DOHH2 (cell line): ENCODE data around the gene OIT3.

ENCODE experiments used
- EZH2phosphoT487 ChIP-seq: fragments of 200-600 bp; sonication (generic); IDR thresholded peaks from 2 replicates; pipeline ENCODE4 v1.6.1; 2017; ENCODE audit warnings: borderline replicate concordance, mild to moderate bottlenecking, antibody characterized with exemption, low read length, moderate library complexity, mixed read lengths
- TF ChIP-seq, protein P1 (sequence below): fragments of 200-600 bp; sonication (generic); IDR thresholded peaks from one replicate; pipeline ENCODE4 v1.5.1; 2014; ENCODE audit warnings: antibody characterized with exemption, mild to moderate bottlenecking, low read depth, low read length; ENCODE audit not compliant: poor library complexity, severe bottlenecking

DNA sequence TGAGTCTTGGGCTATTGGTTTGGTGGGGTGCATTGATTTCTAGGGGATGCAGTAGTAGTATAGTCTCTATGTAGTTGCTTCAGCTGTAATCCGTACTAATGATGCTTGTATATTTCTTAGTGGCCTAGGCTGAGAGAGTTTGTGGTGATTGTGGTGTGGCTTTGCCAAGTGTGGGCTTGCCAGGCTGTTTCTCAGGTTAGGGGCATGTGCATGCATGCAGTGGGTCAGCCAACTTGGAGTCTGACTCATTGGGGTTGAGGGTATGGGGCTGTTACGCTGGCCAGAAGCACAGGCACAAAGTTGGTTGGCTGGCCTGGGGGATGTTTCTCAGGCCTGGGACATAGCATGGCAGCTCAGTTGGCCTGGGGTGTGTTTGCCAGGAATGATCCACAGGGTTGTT is 86.8 kb downstream of the OIT3 start:
- TF ChIP-seq, protein P1, sequence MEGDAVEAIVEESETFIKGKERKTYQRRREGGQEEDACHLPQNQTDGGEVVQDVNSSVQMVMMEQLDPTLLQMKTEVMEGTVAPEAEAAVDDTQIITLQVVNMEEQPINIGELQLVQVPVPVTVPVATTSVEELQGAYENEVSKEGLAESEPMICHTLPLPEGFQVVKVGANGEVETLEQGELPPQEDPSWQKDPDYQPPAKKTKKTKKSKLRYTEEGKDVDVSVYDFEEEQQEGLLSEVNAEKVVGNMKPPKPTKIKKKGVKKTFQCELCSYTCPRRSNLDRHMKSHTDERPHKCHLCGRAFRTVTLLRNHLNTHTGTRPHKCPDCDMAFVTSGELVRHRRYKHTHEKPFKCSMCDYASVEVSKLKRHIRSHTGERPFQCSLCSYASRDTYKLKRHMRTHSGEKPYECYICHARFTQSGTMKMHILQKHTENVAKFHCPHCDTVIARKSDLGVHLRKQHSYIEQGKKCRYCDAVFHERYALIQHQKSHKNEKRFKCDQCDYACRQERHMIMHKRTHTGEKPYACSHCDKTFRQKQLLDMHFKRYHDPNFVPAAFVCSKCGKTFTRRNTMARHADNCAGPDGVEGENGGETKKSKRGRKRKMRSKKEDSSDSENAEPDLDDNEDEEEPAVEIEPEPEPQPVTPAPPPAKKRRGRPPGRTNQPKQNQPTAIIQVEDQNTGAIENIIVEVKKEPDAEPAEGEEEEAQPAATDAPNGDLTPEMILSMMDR, result no peak
- no peak for TF ChIP-seq EZH2phosphoT487
